HG03025 (cell line): ENCODE measurements around the gene ESAM.

Experiments used
- ATAC-seq: cut with Tn5 transposase; IDR thresholded peaks from one replicate; pipeline ENCODE4 v1.9.1; 2021; ENCODE audit warnings: mild to moderate bottlenecking, moderate library complexity; ENCODE audit not compliant: unreplicated experiment, low FRiP score

ESAM gene

GRCh38 chr11:124753624-124754023 lies 8.5 kb downstream of the ESAM start:
- ATAC-seq: no peak

GRCh38 chr11:124753205-124753604 lies 8.9 kb downstream of the ESAM start:
- ATAC-seq: no peak

- ATAC-seq: no peak
Measured at GRCh38 chr11:124752471-124753102, 9.5 kb downstream of the ESAM start.

- no peak for ATAC-seq
Measured at GRCh38 chr11:124751741-124752470, 10.2 kb downstream of the ESAM start, which contains the start of gene VSIG2. Gene VSIG2 (minus strand): TSS chr11:124752255. CDS start chr11:124752137, 118 bp downstream.

GRCh38 chr11:124751391-124751740 lies 10.7 kb downstream of the ESAM start:
- ATAC-seq: no peak

- no peak for ATAC-seq
Measured at GRCh38 chr11:124749912-124750311, 12.2 kb downstream of the ESAM start.

GRCh38 chr11:124748481-124749343 lies 13.4 kb downstream of the ESAM start:
- ATAC-seq: no peak

- no peak for ATAC-seq
Measured at GRCh38 chr11:124748100-124748418, 14.0 kb downstream of the ESAM start.

GRCh38 chr11:124747406-124748099 lies 14.5 kb downstream of the ESAM start:
- ATAC-seq: no peak

GRCh38 chr11:124746621-124747243 lies 15.4 kb downstream of the ESAM start:
- ATAC-seq: peak; percentile 93

- ATAC-seq: no peak
Measured at GRCh38 chr11:124745835-124746620, 16.1 kb downstream of the ESAM start.

- no peak for ATAC-seq
Measured at GRCh38 chr11:124745270-124745834, 16.7 kb downstream of the ESAM start.

- ATAC-seq: no peak
Measured at GRCh38 chr11:124743050-124743449, 19.0 kb downstream of the ESAM start.

- no peak for ATAC-seq
Measured at GRCh38 chr11:124742555-124742954, 19.5 kb downstream of the ESAM start.

- ATAC-seq: peak; percentile 36
Measured at GRCh38 chr11:124740277-124740882, 21.7 kb downstream of the ESAM start.

- ATAC-seq: peak; percentile 99
Measured at GRCh38 chr11:124739479-124740276, 22.4 kb downstream of the ESAM start, which contains the start of gene NRGN. Gene NRGN (plus strand): TSS chr11:124739942. CDS start chr11:124740085, 143 bp downstream.

GRCh38 chr11:124738713-124739478 lies 23.2 kb downstream of the ESAM start:
- no peak for ATAC-seq
